GM12891 (cell line): ENCODE data around the gene PIK3R5.

ENCODE experiments used
- DNase-seq: peaks from one replicate; pipeline ENCODE4 v3.0.0; 2011; ENCODE audit warnings: low spot score; ENCODE audit not compliant: insufficient read length
- FAIRE-seq: peaks from 2 replicates; lab custom pipeline; 2011; peaks lifted over from hg19 to GRCh38; lab: Jason Lieb, UNC
- PAX5 ChIP-seq: IDR thresholded peaks from 2 replicates; pipeline ENCODE4 v1.6.1; 2011; ENCODE audit warnings: low read length, moderate library complexity, mild to moderate bottlenecking; ENCODE audit not compliant: insufficient read depth, severe bottlenecking
- POLR2A ChIP-seq: IDR thresholded peaks from 2 replicates; pipeline ENCODE4 v1.6.1; 2011; ENCODE audit warnings: low read depth, low read length, control low read depth
- POLR2AphosphoS5 ChIP-seq: IDR thresholded peaks from 2 replicates; pipeline ENCODE4 v1.6.1; 2011; ENCODE audit warnings: low read depth, low read length, control low read depth
- POU2F2 ChIP-seq: IDR thresholded peaks from 2 replicates; pipeline ENCODE4 v1.6.1; 2011; ENCODE audit warnings: low read depth, mild to moderate bottlenecking, control low read depth, low read length, moderate library complexity
- SPI1 ChIP-seq: IDR thresholded peaks from 2 replicates; pipeline ENCODE4 v1.6.1; 2011; ENCODE audit warnings: low read depth, low read length, control low read depth
- TAF1 ChIP-seq: IDR thresholded peaks from 2 replicates; pipeline ENCODE4 v1.6.1; 2011; ENCODE audit warnings: low read depth, low read length, control low read depth

PIK3R5 gene

GRCh38 chr17:8904686-8905085 is 60.8 kb downstream of the PIK3R5 start:
- DNase-seq (no peak), FAIRE-seq (no peak)
- TF ChIP-seq POU2F2 (no peak), POLR2AphosphoS5 (peak; percentile 29; the same call in 1 of the 2 replicates)

- TF ChIP-seq TAF1 (no peak), SPI1 (no peak), POU2F2 (no peak), POLR2AphosphoS5 (no peak), POLR2A (no peak; the same call in 1 of the 2 replicates), PAX5 (no peak)
- DNase-seq (no peak), FAIRE-seq (peak; percentile 85)
Observed at GRCh38 chr17:8904201-8904600, 61.3 kb downstream of the PIK3R5 start.

- FAIRE-seq = peak; percentile 95
- no peak for DNase-seq
- TF ChIP-seq POLR2AphosphoS5 (peak; percentile 48; the same call in 1 of the 2 replicates), SPI1 (peak; percentile 84), TAF1 (peak; percentile 22; the same call in 1 of the 2 replicates), PAX5 (no peak), POLR2A (no peak; the same call in 1 of the 2 replicates), POU2F2 (peak; percentile 92)
Observed at GRCh38 chr17:8900626-8901585, 64.6 kb downstream of the PIK3R5 start.

- FAIRE-seq (no peak), DNase-seq (no peak)
- TF ChIP-seq TAF1 = no peak
- no peak for TF ChIP-seq POU2F2
- no peak for TF ChIP-seq SPI1
Observed at GRCh38 chr17:8900207-8900606, 65.3 kb downstream of the PIK3R5 start.

- DNase-seq (no peak), FAIRE-seq (no peak)
- TF ChIP-seq POLR2A (no peak), PAX5 (no peak), SPI1 (no peak)
Observed at GRCh38 chr17:8898636-8899035, 66.9 kb downstream of the PIK3R5 start.

- no peak for TF ChIP-seq POLR2AphosphoS5
- no peak for TF ChIP-seq SPI1
- TF ChIP-seq POLR2A = no peak
- no peak for TF ChIP-seq TAF1
- no peak for TF ChIP-seq PAX5
- TF ChIP-seq POU2F2 = no peak
- DNase-seq (no peak), FAIRE-seq (peak; percentile 86)
Observed at GRCh38 chr17:8898126-8898525, 67.4 kb downstream of the PIK3R5 start.

- DNase-seq = no peak
- peak; percentile 38 for FAIRE-seq
- TF ChIP-seq SPI1 (no peak), POU2F2 (no peak), TAF1 (no peak), POLR2A (no peak), POLR2AphosphoS5 (no peak), PAX5 (no peak)
Observed at GRCh38 chr17:8896641-8897635, 68.6 kb downstream of the PIK3R5 start.

- DNase-seq (no peak), FAIRE-seq (peak; percentile 61)
Observed at GRCh38 chr17:8896087-8896486, 69.4 kb downstream of the PIK3R5 start.

More at GRCh38 chr17:8896087-8896486, 69.4 kb downstream of the PIK3R5 start:
- TF ChIP-seq POLR2A (no peak), PAX5 (no peak), SPI1 (no peak), POU2F2 (no peak), POLR2AphosphoS5 (no peak), TAF1 (no peak)
